GM21360 (cell line): Measurements from ENCODE around the gene GPR32.
"Not testable (repeated sequence)": the region's sequence is repeated elsewhere in the genome, so short reads cannot be mapped to it uniquely, and the experiment has no call there.

ENCODE experiments used
- ATAC-seq: cut with Tn5 transposase; IDR thresholded peaks from one replicate; pipeline ENCODE4 v1.9.1; 2021; ENCODE audit warnings: mild to moderate bottlenecking, moderate library complexity; ENCODE audit not compliant: unreplicated experiment

GPR32 gene

DNA sequence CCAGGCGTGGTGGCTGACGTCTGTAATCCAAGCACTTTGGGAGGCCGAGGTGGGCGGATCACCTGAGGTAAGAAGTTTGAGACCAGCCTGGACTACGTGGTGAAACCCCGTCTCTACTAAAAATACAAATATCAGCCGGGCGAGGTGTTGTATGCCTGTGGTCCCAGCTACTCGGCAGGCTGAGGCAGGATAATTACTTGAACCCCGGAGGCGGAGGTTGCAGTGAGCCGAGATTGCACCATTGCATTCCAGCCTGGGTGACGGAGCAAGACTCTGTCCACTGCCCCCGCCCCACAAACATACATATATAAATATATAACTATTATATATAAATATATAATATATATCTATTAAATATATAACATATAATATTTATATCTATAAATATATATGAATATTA lies 23.1 kb upstream of the GPR32 start:
- not testable (repeated sequence) for ATAC-seq

- ATAC-seq = no peak
Observed at GRCh38 chr19:50749490-50749889, 20.8 kb upstream of the GPR32 start.

- no peak for ATAC-seq
Observed at GRCh38 chr19:50750010-50750409, 20.3 kb upstream of the GPR32 start.

- ATAC-seq = no peak
Observed at GRCh38 chr19:50753879-50754278, 16.4 kb upstream of the GPR32 start.

- ATAC-seq = not testable (repeated sequence)
Observed at GRCh38 chr19:50756244-50756643, 14.0 kb upstream of the GPR32 start.

- ATAC-seq = not testable (repeated sequence)
Observed at GRCh38 chr19:50757624-50758023, 12.6 kb upstream of the GPR32 start.

- not testable (repeated sequence) for ATAC-seq
Observed at GRCh38 chr19:50759076-50759475, 11.2 kb upstream of the GPR32 start.

DNA sequence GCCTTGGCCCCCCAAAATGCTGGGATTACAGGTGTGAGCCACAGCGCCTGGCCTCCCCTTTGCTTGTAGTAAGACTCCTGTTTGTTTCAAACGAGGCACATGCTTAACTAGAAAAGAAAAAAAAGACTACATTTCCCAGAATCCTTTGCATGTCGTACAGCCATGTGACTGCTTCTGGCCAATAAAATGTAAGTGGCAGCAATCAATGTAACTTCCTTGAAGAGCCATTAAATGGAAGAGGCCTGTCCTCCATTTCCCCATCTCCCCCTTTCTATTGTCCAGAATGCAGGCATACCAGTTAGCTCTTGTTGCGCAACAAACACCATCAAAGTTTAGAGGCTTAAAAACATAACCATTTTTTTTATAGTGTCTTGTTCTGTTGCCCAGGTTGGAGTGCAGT lies 10.4 kb upstream of the GPR32 start:
- no peak for ATAC-seq

DNA sequence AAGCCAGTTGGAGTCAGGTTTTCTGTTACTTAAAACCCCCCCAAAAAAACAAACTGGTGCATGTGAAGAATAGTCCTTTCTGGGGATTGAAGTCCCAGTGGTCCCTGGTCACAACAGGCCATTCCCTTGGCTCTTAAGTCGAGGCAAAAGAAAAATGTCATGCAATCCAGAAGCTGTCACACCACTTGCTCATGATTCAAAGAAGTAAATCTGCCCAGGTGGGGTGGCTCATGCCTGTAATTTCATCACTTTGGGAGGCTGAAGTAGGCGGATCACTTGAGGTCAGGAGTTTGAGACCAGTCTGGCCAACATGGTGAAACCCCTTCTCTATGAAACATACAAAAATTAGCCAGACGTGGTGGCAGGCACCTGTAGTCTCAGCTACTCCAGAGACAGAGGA lies 8.8 kb upstream of the GPR32 start:
- not testable (repeated sequence) for ATAC-seq

DNA sequence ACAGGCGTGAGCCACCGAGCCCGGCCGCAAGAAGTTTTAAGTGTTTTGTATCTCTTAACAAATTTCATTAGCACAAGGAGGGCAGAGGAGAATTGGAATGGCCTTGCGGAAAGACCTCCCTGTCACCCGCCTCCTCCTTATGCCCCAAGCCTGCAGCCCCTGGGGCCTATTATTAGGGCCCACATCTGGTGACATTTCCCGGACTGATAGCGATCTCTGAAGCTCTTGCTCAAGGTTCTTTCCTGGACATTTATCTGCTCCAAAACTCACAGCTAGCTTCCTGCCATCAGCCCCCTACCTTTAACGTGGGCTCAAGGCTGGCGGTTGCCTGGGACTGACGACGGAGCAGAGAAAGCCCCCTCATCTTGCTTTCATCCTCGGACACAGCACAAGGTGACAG lies 6.7 kb upstream of the GPR32 start:
- not testable (repeated sequence) for ATAC-seq

GRCh38 chr19:50764409-50764808 lies 5.9 kb upstream of the GPR32 start:
- no peak for ATAC-seq

DNA sequence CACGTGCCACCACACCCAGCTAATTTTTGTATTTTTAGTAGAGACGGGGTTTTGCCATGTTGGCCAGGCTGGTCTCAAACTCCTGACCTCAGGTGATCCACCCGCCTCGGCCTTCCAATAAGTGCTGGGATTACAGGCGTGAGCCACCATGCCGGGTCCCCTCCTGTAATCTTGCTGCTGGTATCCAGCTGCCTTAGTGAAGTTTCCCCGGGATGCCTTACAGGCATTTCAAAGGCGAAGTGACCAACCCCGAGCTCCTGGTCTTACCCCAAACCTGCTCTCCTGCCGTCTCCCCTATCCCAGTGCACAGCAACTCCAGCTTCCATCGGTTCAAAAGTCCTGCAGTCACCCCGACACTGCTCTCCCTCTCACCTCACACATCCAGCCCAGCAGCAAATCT lies 3.5 kb upstream of the GPR32 start:
- ATAC-seq = not testable (repeated sequence)

DNA sequence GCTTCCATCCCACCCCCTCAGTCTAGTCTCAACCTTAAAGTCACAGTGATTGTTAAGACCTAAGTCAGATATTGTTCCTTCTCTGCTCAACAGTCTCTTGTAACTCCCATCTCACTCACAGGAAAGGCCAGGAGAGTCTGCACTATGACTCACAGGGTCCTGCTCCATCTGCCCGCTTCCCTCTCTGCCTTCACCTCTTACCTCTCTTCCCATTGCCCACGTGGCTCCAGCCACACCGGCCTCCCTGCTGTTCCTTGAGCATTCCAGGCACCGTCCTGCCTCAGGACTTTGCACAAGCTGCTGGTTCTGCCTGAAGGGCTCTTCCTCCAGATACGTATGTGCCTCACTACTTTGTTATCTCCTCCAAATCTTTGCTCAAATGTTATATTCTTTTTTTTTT lies 3.0 kb upstream of the GPR32 start:
- not testable (repeated sequence) for ATAC-seq

GRCh38 chr19:50768277-50768676 lies 2.0 kb upstream of the GPR32 start:
- ATAC-seq = no peak

GRCh38 chr19:50770888-50771287 lies 624 bp downstream of the GPR32 start:
- ATAC-seq = no peak

- ATAC-seq = no peak
Observed at GRCh38 chr19:50772476-50772875, 2.2 kb downstream of the GPR32 start.

GRCh38 chr19:50772912-50773311 lies 2.6 kb downstream of the GPR32 start:
- ATAC-seq = not testable (repeated sequence)

- not testable (repeated sequence) for ATAC-seq
Observed at GRCh38 chr19:50773454-50773853, 3.2 kb downstream of the GPR32 start.

GRCh38 chr19:50776131-50776530 lies 5.9 kb downstream of the GPR32 start:
- ATAC-seq = no peak

- no peak for ATAC-seq
Observed at GRCh38 chr19:50777261-50777660, 7.0 kb downstream of the GPR32 start.

DNA sequence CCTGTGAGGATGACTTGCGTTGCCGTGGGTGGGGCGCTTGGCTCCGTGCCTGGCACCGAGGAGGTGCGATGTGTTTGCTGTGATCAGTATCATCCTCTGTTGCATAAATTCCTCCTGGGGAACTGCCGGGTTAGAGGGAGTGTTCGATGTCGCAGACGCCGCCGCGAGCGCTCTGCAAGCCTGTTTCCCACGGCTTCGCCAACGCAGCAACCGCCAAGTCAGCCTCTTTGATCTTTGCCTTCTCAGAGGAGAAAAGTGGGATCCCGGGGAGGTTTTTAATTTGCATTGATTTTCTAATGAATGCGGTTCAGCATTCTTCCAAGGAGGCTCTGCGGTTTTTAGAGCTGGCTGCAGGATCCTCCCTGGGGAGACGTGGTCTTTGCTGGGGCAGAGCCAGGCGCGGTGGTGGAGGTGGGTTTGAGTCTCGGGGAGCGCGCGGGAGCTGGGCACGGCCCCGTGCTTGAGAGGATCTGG lies 7.6 kb downstream of the GPR32 start:
- ATAC-seq = no peak

DNA sequence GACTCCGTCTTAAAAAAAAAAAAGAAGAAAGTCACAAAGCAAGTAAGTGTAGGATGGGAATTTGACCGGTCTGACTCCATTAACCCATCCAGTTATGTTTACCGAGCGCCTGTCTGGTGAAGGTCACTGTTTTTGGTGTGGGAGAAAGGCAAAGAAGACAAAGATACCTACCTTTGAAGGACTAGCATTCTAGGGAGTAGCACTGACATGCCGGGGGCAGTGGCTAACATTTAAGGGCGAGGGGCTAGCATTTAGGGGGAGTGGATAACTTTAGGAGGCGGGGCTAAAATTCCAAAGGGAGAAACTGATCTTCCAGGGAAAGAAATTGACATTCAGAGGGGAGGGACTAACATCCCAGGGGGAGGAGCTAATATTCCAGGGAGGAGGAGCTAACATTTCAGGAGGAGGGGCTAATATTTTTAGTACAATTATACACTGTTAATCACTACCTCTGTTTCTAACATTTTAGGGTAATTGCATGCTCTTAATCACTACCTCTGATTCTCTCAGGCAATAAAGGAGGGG lies 8.7 kb downstream of the GPR32 start:
- no peak for ATAC-seq
